ENCODE results near the gene ZMIZ1.

ZMIZ1 gene

DNA sequence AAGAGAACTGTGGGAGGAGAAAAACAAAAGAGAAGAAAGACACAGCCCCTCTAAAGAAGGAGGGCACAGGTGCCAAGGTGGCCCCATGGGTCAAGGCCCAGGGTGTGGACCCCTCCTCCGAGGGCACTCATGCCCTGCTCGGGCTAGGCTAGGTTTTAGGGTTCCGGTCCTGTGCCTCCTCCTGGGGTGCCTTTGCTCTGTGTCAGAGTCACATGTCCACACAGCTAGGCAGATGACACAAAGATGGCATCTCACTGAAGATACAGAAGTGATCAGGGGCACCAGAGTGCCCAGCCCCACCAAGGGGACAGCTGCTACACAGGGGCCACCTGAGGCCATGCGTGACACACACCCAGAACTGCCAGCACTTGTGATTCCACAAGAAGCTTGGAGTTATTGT lies 162.1 kb downstream of the ZMIZ1 start:
- TF ChIP-seq ZFX (IDR thresholded peaks at IDR 0.05; ENCODE audit: borderline replicate concordance): no peak
- no peak overlapping the region for H3K27ac ChIP-seq

DNA sequence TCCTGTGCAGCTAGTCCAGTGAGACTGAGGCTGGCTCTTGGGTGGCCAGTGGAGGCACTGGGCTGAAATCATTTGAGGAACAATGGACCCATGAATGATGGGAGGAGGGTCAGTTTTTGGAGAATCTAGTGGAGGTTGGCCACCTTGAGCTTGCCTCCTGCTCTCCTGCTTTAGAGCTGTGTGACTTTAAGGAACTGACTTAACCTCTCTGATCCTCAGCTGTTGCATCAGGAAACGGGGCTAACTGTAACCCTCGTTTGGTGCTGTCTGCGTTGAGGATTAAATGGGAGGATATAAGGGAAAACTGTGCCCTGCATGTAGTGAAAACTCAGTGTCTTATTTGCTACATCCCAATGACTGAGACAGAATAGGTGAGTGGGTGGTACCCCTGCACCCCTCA lies 163.1 kb downstream of the ZMIZ1 start:
- no peak for TF ChIP-seq ZFX (IDR thresholded peaks at IDR 0.05; ENCODE audit: borderline replicate concordance)
- TF ChIP-seq, protein P1, sequence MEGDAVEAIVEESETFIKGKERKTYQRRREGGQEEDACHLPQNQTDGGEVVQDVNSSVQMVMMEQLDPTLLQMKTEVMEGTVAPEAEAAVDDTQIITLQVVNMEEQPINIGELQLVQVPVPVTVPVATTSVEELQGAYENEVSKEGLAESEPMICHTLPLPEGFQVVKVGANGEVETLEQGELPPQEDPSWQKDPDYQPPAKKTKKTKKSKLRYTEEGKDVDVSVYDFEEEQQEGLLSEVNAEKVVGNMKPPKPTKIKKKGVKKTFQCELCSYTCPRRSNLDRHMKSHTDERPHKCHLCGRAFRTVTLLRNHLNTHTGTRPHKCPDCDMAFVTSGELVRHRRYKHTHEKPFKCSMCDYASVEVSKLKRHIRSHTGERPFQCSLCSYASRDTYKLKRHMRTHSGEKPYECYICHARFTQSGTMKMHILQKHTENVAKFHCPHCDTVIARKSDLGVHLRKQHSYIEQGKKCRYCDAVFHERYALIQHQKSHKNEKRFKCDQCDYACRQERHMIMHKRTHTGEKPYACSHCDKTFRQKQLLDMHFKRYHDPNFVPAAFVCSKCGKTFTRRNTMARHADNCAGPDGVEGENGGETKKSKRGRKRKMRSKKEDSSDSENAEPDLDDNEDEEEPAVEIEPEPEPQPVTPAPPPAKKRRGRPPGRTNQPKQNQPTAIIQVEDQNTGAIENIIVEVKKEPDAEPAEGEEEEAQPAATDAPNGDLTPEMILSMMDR (IDR thresholded peaks at IDR 0.05): no peak
- no peak overlapping the region for H3K27ac ChIP-seq

DNA sequence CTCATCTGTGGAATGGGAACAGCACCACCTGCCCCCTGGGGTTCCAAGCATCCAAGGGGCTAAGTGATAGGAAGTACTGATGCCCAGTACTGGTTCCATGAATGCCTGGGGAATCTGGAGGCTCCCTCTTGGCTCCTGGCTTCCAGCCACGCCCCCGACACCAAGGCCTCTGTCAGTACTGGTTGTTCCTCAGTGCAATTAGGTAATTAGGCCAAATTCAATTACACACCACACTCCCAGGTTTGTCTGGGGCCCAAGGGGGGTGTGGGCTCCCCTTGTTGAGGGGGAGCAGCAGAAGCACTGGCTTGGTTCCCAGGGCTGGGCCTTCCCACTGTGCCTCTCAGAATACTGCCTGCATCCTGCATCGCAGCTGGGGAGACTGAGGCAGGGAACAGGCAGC lies 164.1 kb downstream of the ZMIZ1 start:
- no peak overlapping the region for H3K27ac ChIP-seq
- no peak for TF ChIP-seq ZFX (IDR thresholded peaks at IDR 0.05; ENCODE audit: borderline replicate concordance)
- TF ChIP-seq, protein P1 (IDR thresholded peaks at IDR 0.05): no peak

DNA sequence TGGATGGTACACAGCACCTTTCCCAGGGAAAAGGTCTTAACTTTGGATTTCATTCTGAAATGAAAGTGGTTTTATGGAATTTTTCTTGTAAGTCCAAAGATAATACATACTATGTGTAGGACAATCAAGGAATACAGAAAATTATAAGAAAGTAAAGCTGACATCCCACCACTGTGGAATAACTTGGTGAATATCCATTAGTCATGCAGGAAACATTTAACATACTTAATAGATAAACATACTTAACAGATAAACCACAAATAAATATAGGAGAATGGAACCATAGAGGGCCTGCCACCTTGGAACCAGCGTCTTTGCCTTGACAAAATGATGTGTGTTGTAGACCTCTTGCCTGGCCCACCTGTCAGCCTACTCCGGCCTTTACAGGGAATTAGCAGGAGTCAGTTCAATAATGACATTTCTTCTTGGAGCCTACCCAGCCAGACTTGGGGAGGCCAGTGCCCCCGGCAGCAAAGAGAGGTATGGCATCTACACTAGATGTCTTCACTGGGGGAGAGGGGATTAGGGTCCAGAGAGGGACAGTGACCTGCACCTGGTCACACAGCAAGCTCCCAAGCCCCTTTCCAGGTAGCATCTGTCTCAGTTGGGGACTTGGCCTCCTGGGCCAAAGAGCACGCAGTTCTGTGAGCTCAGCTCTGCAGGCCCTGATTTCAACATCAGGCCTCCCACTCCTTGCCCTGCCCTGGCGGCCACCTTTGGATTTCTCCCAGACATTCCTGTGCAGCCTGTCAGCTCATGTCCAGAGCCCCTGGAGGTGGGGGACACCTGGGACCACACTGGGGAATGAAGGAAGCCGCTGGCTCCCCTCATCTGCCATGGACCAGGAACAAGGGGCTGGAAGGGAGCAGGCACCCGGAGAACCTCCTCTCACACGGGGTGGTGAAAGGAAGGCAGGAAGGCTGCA lies 165.9 kb downstream of the ZMIZ1 start:
- TF ChIP-seq ZFX (IDR thresholded peaks at IDR 0.05; ENCODE audit: borderline replicate concordance): no peak
- TF ChIP-seq, protein P1 (IDR thresholded peaks at IDR 0.05): no peak
- no peak overlapping the region for H3K27ac ChIP-seq

DNA sequence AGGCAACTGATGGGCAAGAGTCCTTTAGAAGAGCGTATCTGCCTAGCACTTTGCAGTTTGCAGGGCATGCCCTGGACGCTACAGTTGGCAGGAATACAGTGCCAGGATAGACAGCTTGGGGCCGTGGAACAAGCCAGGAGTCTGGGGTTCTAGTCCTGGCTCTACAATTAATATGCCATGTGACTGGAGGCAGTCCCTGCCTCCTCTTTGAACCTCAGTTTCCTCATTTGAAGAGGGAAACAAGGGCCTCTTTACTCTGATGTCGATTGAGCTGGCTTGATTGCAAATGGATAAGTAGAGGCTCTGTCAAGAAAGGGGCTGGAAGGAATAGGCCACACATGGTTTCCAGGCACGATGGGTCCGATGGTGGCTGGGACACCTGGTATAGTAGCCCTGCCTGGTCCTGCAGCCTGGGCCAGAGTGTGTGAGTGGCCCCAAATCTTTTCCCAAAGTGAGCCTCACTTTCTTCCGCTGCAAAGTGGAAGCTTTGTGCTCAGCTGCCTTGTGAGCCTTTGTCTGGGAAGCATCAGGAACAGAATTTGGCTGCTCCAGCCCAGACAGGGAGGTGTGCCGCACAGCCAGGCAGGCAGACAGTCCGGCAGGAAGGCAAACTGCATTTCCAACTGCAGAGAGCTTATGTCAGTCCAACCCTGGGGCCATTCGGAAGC lies 167.1 kb downstream of the ZMIZ1 start:
- H3K27ac ChIP-seq: no peak overlapping the region
- TF ChIP-seq, protein P1 (IDR thresholded peaks at IDR 0.05): no peak
- TF ChIP-seq ZFX (IDR thresholded peaks at IDR 0.05; ENCODE audit: borderline replicate concordance): no peak

DNA sequence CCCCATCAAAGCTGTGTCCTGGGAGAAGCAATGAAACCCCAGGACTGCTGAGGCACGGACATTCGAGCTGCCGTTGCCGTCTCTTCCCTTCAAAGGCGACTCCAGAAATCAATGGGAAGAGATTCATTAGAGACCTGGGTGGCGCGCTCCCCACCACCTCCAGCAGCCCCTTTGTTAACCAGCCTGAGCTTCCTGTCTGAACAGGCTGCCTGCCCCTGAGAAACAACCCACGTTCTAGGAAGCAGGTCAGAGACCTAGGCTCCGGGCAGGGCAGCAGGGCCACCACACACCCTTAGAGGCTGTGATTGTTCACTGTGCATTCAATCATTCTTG lies 167.6 kb downstream of the ZMIZ1 start:
- no peak overlapping the region for H3K27ac ChIP-seq
- TF ChIP-seq, protein P1 (IDR thresholded peaks at IDR 0.05): no peak
- no peak for TF ChIP-seq ZFX (IDR thresholded peaks at IDR 0.05; ENCODE audit: borderline replicate concordance)

DNA sequence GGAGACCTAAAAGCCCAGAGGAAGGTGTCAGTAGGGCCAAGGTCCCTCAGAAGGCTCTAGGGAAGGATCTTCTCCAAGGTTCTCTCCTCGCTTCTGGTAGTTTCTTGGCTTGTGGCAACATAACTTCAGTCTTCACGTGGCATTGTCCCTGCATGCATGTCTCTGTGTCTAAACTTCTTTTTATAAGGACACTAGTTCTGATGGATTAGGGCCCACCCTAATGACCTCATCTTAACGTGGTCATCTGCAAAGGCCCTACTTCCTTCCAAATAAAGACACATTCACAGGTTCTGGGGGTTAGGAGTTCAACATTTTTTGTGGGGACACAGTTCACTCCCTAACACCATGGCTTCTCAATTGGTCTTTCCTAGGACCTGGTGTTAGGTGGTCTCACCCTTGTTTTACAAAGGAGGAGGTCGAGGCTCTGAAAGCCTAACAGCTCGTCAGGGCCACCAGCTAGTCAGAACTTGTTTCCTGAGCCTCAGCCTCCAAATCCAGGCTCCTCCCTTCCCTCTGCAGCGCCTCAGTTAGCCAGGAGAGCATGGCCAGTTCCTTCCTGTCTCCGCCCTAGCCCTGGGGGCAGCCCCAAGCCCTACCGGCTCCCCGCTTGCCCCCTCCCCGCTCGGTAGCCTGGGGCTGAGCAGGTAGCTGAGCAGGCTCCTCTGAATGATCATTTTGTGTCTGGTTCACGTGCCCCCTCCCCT lies 168.8 kb downstream of the ZMIZ1 start:
- H3K27ac ChIP-seq: no peak overlapping the region
- TF ChIP-seq, protein P1 (IDR thresholded peaks at IDR 0.05): no peak
- no peak for TF ChIP-seq ZFX (IDR thresholded peaks at IDR 0.05; ENCODE audit: borderline replicate concordance)
